HCT116 (cell line): Measurements from ENCODE around the gene SVBP. TPM values are rescaled to one million over a fixed set of nuclear protein-coding genes. Genes with fewer than 3 reads are reported as not detected.

Experiments used
- ATAC-seq: fragments of 200-7000 bp; cut with Tn5 transposase; 2 replicates; pipeline ENCODE4 v1.9.1; 2020; ENCODE audit warnings: mild to moderate bottlenecking, moderate library complexity
- BruUV-seq: library from RNA; stranded (reverse); fragments of 400-500 nt; replicated peaks from 2 replicates; lab custom pipeline; 2021; lab: Mats Ljungman, UMichigan
- CTCF ChIA-PET: fragments of 300-600 bp; sonication (Branson Sonifier 250); formaldehyde crosslinking; loops from one replicate; lab custom pipeline; 2021; ENCODE audit warnings: antibody characterized with exemption; lab: Charles Lee
- POLR2A ChIA-PET: fragments of 300-600, 350-600 bp; sonication (Branson Sonifier 250); formaldehyde crosslinking; loops from one replicate; lab custom pipeline; 2021; ENCODE audit warnings: antibody characterized with exemption; lab: Charles Lee
- RAD21 ChIA-PET, 2 experiments: fragments of 300-600 bp; sonication (Branson Sonifier 250); formaldehyde crosslinking; loops; one replicate each; lab custom pipeline; 2023; ENCODE audit warnings: low total read pairs in 2 of 2; ENCODE audit not compliant: uncharacterized antibody in 2 of 2, unreplicated experiment in 2 of 2, low non-redundant PET in 1 of 2; lab: Charles Lee
- DNase-seq: peaks from one replicate; pipeline ENCODE4 v3.0.0-alpha.2; 2010; ENCODE audit warnings: low read depth, low spot score
- H2AFZ ChIP-seq: fragments of 200-600 bp; shearing (Covaris generic), sonication (generic); 2 replicates; pipeline ENCODE4 v1.6.1; 2017; ENCODE audit warnings: low read depth, mixed run types, mixed read lengths, antibody characterized with exemption, low read length; ENCODE audit not compliant: poor library complexity, severe bottlenecking
- H3K27ac ChIP-seq: 2 replicates; pipeline ENCODE4 v1.5.1; 2012; ENCODE audit warnings: low read depth, low read length
- H3K27me3 ChIP-seq: fragments of 200-600 bp; sonication (generic); 2 replicates; pipeline ENCODE4 v1.6.1; 2016; ENCODE audit warnings: mixed run types, low read length, mixed read lengths; ENCODE audit not compliant: insufficient read depth
- H3K36me3 ChIP-seq, 2 experiments: fragments of 200-500 bp in 1 of 2; fragments of 200-600 bp in 1 of 2; sonication (Bioruptor generic) in 1 of 2; sonication (generic) in 1 of 2; 2 replicates each; pipeline versions ENCODE4 v1.5.1 to v1.6.1; 2014 to 2016; ENCODE audit warnings: low read length in 2 of 2, inconsistent platforms in 1 of 2, mixed read lengths in 1 of 2, mixed run types in 1 of 2; ENCODE audit not compliant: insufficient read depth in 2 of 2, control insufficient read depth in 1 of 2
- H3K4me1 ChIP-seq, 2 experiments: fragments of 200-600 bp in 1 of 2; sonication (generic) in 1 of 2; 2 replicates each; pipeline versions ENCODE4 v1.5.1 to v1.6.1; 2012 to 2017; ENCODE audit warnings: low read length in 2 of 2, inconsistent platforms in 1 of 2, mild to moderate bottlenecking in 1 of 2, mixed read lengths in 1 of 2, mixed run types in 1 of 2, moderate library complexity in 1 of 2; ENCODE audit not compliant: insufficient read depth in 2 of 2, control insufficient read depth in 1 of 2
- H3K4me2 ChIP-seq: fragments of 200-600 bp; sonication (generic); 2 replicates; pipeline ENCODE4 v1.6.1; 2017; ENCODE audit warnings: mixed run types, low read length, mixed read lengths
- H3K4me3 ChIP-seq, 2 experiments: fragments of 200-600 bp in 1 of 2; sonication (generic) in 1 of 2; replicated peaks in 1 of 2; 2 replicates each; pipeline ENCODE4 v1.5.1; 2011 to 2016; ENCODE audit warnings: low read length in 2 of 2, control low read depth in 1 of 2, low read depth in 1 of 2, mild to moderate bottlenecking in 1 of 2, mixed read lengths in 1 of 2, mixed run types in 1 of 2
- H3K79me2 ChIP-seq: fragments of 200-600 bp; sonication (generic); 2 replicates; pipeline ENCODE4 v1.6.1; 2017; ENCODE audit warnings: mild to moderate bottlenecking, mixed run types, low read length, moderate library complexity, mixed read lengths; ENCODE audit not compliant: insufficient read depth
- H3K9ac ChIP-seq: fragments of 200-600 bp; sonication (generic); 2 replicates; pipeline ENCODE4 v1.6.1; 2016; ENCODE audit warnings: low read length, mixed read lengths
- H3K9me2 ChIP-seq: fragments of 200-600 bp; sonication (generic), shearing (Covaris generic); 2 replicates; pipeline ENCODE4 v1.6.1; 2017; ENCODE audit warnings: mixed run types, mild to moderate bottlenecking, moderate library complexity; ENCODE audit not compliant: insufficient read depth
- H3K9me3 ChIP-seq, 2 experiments: fragments of 200-500 bp in 1 of 2; fragments of 200-600 bp in 1 of 2; sonication (Bioruptor generic) in 1 of 2; sonication (generic) in 1 of 2; 2 replicates each; pipeline ENCODE4 v1.6.1; 2014 to 2017; ENCODE audit warnings: low read length in 2 of 2, mixed read lengths in 2 of 2, inconsistent platforms in 1 of 2, low read depth in 1 of 2, mild to moderate bottlenecking in 1 of 2, mixed run types in 1 of 2, moderate library complexity in 1 of 2; ENCODE audit not compliant: control insufficient read depth in 1 of 2, insufficient read depth in 1 of 2
- H4K20me1 ChIP-seq: fragments of 200-600 bp; sonication (generic), shearing (Covaris generic); 2 replicates; pipeline ENCODE4 v1.6.1; 2017; ENCODE audit warnings: mixed run types, mild to moderate bottlenecking, moderate library complexity; ENCODE audit not compliant: insufficient read depth
- CBX3 ChIP-seq: IDR thresholded peaks from 2 replicates; pipeline ENCODE4 v1.6.1; 2012; ENCODE audit warnings: low read depth
- CEBPB ChIP-seq: IDR thresholded peaks from 2 replicates; pipeline ENCODE4 v1.6.1; 2012; ENCODE audit warnings: low read depth
- CTCF ChIP-seq, 3 experiments: fragments of 200-600 bp in 1 of 3; sonication (generic) in 1 of 3; IDR thresholded peaks in 2 of 3; conservative IDR thresholded peaks in 1 of 3; 2 replicates each; pipeline ENCODE4 v1.5.1; 2012 to 2017; ENCODE audit warnings: low read depth in 2 of 3, low read length in 2 of 3, antibody characterized with exemption in 1 of 3, borderline replicate concordance in 1 of 3, control low read depth in 1 of 3, mild to moderate bottlenecking in 1 of 3, mixed read lengths in 1 of 3, mixed run types in 1 of 3, moderate library complexity in 1 of 3; ENCODE audit not compliant: insufficient read depth in 1 of 3
- EGR1 ChIP-seq: IDR thresholded peaks from 2 replicates; pipeline ENCODE4 v1.6.1; 2012; ENCODE audit warnings: low read depth
- EZH2 ChIP-seq: fragments of 200-600 bp; sonication (generic); IDR thresholded peaks from 2 replicates; pipeline ENCODE4 v1.6.1; 2017; ENCODE audit warnings: antibody characterized with exemption, mixed run types
- JUND ChIP-seq: IDR thresholded peaks from 2 replicates; pipeline ENCODE4 v1.6.1; 2012
- MAX ChIP-seq: IDR thresholded peaks from 2 replicates; pipeline ENCODE4 v1.6.1; 2012
- POLR2A ChIP-seq: IDR thresholded peaks from 2 replicates; pipeline ENCODE4 v1.7.0; 2011; ENCODE audit warnings: borderline replicate concordance; ENCODE audit not compliant: insufficient read depth, insufficient read length; ENCODE audit errors: extremely low read depth
- POLR2AphosphoS5 ChIP-seq: IDR thresholded peaks from 2 replicates; pipeline ENCODE4 v1.6.1; 2011; ENCODE audit warnings: mild to moderate bottlenecking, low read depth, low read length, moderate library complexity
- RAD21 ChIP-seq: IDR thresholded peaks from 2 replicates; pipeline ENCODE4 v1.6.1; 2012; ENCODE audit warnings: low read depth, mild to moderate bottlenecking
- SIN3A ChIP-seq: IDR thresholded peaks from 2 replicates; pipeline ENCODE4 v1.6.1; 2012; ENCODE audit warnings: low read depth
- SP1 ChIP-seq: IDR thresholded peaks from 2 replicates; pipeline ENCODE4 v1.6.1; 2012; ENCODE audit warnings: low read depth
- TCF7L2 ChIP-seq: IDR thresholded peaks from 2 replicates; pipeline ENCODE4 v1.7.0; 2011; ENCODE audit warnings: borderline replicate concordance, inconsistent platforms; ENCODE audit not compliant: insufficient read depth, insufficient read length; ENCODE audit errors: extremely low read depth
- ZBTB33 ChIP-seq: IDR thresholded peaks from 2 replicates; pipeline ENCODE4 v1.6.1; 2011; ENCODE audit warnings: mild to moderate bottlenecking, low read length, moderate library complexity; ENCODE audit not compliant: insufficient replicate concordance; ENCODE audit errors: extremely low read depth
- ZNF274 ChIP-seq: fragments of 200-500 bp; sonication (Bioruptor generic); IDR thresholded peaks from 2 replicates; pipeline ENCODE4 v1.6.1; 2014; ENCODE audit warnings: mild to moderate bottlenecking, low read depth, low read length, inconsistent platforms
- intact Hi-C: fragments of 100-400 bp; cut with micrococcal nuclease; formaldehyde crosslinking; loops from 2 replicates; pipeline ENCODE4 v1.10.0; 2022
- total RNA-seq: library from RNA; stranded (reverse); gene quantifications from one replicate; pipeline ENCODE4 v1.2.1, GENCODE V29; 2021; ENCODE audit not compliant: unreplicated experiment

SVBP gene
- total RNA-seq, 1 experiment from 2014 or later = 14.4 TPM

GRCh38 chr1:42849944-42850343, 32.7 kb upstream of the SVBP start:
- H3K4me2 ChIP-seq = no peak overlapping the region
- DNase-seq = no peak
- H3K36me3 ChIP-seq = peaks cover 7 to 8% of the 10 kb centered on the region in 2 experiments; a peak in 3 of 4 replicates
- TF ChIP-seq POLR2A (no peak), ZNF274 (no peak), SIN3A (no peak), CTCF (IDR thresholded peaks at IDR 0.05 in 2 of 3, conservative IDR thresholded peaks at IDR 0.05 in 1 of 3; ENCODE audit: borderline replicate concordance in 1 of 3, insufficient read depth in 1 of 3, low read depth in 2 of 3, low read length in 2 of 3) (no peak), MAX (no peak), CEBPB (no peak), SP1 (no peak), ZBTB33 (no peak), JUND (no peak), CBX3 (no peak), TCF7L2 (no peak), RAD21 (no peak), EGR1 (no peak), POLR2AphosphoS5 (no peak), EZH2 (no peak)
- TF ChIP-seq, all 23 proteins: peak for 0
- no TSS peak for BruUV-seq
- RAD21 ChIA-PET = no interaction called here
- peaks cover 23% of the 10 kb centered on the region for H3K79me2 ChIP-seq
- no peaks in the 10 kb centered on the region for H3K9me2 ChIP-seq
- H3K9ac ChIP-seq = no peak overlapping the region
- no peaks in the 10 kb centered on the region for H4K20me1 ChIP-seq
- intact Hi-C loops = no loop called here
- H3K4me3 ChIP-seq = no peak overlapping the region
- POLR2A ChIA-PET = no interaction called here
- CTCF ChIA-PET = interaction anchor here (2.1 kb wide), 1 partner anchor 224 kb away, joined by 4 read pairs; no protein-coding TSS in a partner anchor
- no peak overlapping the region for H3K27ac ChIP-seq
- H3K4me1 ChIP-seq = peaks cover 7 to 16% of the 10 kb centered on the region in 2 experiments; a peak in 3 of 4 replicates
- no peak overlapping the region for H2AFZ ChIP-seq
- no peaks in the 10 kb centered on the region for H3K9me3 ChIP-seq
- H3K27me3 ChIP-seq = no peaks in the 10 kb centered on the region
- no peak for ATAC-seq
